NCI-H2029 (cell line): ENCODE results near the gene GRIFIN.

Experiments used
- DNase-seq: peaks from one replicate; lab custom pipeline; 2025; lab: John Stamatoyannopoulos, UW

The GRIFIN gene, protein sequence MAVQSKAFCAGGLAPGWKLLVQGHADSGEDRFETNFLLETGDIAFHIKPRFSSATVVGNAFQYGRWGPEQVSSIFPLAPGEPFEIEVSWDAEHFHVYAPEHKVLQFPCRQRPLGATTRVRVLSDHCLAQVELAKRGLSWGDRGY

DNA sequence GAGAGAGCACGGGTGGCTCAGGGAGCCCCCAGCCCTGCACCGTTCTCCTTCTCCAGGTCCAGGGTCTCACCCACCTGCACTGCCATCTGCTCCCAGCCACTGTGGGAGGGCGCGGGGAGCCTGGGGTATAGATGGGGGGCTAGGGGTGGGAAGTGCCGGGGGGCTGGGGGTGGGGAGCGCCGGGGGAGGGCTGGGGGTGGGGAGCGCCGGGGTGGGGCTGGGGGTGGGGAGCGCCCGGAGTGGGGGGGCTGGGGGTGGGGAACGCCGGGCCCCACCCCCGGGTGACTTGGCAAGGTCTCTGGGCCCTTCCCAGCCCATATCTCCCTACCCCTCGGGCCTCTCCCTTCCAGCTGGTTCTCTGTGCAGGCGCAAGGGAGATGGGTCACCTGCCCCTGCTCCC, at the start of gene GRIFIN:
Gene GRIFIN, minus strand, starts transcription at position 101 of the 400 bp plus-strand sequence. Its CDS starts 15 bp downstream, at position 86.
- no peak for DNase-seq

GRCh38 chr7:2524808-2525657, 48.8 kb upstream of the GRIFIN start:
- DNase-seq: no peak

DNA sequence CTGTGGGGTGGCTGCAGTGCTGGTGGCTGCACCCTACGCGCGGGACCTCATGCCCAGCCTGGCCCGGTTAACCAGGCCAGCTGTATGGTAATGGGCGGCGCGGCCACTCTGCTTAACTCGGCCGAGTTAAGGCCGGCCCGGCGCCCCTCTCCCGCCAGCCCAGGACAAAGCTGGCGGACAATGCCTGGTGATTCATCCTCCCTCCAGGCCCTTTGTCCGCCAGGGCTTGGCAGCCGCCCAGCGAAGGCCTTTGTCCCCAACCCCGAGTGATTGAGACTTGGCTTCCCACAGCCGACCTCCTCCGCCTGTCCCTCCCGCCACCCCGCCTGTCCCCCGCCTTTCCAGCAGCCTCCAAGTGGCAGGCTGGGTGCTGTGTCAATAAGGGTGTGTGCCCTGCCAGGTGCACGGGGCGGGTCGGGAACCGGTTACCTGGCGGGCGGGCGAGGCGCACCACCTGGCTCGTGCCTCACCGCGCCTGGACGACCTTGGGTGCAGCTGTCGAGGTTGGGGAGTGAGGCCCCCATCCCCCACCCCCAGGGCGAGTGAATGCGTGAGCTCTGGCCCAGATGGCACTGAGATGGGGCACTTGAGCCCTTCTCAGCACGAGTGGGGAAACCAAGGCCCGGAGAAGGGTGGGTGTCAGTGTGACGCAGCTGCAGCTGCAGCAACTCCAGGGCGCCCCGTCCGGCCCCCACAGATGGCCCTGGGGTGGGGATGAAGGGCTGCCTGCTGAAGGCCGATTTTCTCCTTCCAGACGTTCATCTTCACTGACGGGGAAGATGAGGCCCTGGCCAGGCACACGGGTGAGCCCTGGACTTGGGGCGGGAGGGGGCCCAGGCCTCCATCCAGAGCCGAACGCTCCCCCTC, 48.0 kb upstream of the GRIFIN start:
- peak; percentile 98 for DNase-seq

DNA sequence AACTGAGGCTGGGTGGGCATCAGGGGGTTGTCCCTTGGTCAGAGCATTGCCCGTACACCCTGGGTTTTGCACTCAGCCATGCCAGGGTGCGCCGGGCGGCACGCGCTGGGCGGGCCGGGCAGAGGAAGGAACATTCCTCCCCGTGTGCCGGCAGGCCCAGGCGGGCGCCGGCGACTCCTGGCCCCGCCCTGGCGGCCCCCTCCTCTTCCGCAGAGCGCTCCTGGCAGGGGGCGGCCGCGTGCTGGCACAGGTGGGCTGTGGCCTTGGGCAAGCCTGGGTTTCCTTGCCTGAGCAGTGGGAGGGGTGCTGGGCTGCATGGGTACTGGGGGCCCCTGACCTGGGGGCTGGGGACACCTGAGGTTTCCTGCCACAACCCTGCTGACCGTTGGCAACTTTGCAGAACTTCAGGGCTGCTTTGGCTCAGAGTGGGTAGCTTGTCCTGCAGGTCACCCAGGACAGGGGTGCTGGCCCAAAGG, 47.3 kb upstream of the GRIFIN start:
- peak; percentile 76 for DNase-seq

- DNase-seq: peak; percentile 37
Measured at GRCh38 chr7:2522780-2523433, 46.7 kb upstream of the GRIFIN start.

GRCh38 chr7:2521952-2522591, 45.9 kb upstream of the GRIFIN start:
- DNase-seq: peak; percentile 27

DNA sequence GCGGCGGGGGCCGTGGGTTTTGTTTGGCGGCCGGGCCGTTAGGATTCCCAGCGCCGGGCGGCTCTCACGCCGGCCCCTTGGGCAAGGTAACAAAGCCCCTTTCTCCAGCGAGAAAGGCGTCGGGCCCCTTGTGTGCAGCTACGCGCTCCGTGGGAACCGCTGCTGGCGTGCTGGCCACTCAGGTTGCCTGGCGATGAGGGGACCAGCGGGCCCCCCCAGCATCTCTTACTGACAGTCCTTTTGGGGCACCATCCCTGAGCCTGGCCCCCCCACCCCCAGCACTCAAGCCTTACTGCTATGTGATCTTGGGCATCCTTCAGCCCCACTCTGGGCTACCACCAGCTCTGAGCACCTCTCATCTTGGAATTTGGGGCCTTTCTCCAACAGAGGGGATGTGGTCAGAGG, 45.1 kb upstream of the GRIFIN start:
- no peak for DNase-seq

DNA sequence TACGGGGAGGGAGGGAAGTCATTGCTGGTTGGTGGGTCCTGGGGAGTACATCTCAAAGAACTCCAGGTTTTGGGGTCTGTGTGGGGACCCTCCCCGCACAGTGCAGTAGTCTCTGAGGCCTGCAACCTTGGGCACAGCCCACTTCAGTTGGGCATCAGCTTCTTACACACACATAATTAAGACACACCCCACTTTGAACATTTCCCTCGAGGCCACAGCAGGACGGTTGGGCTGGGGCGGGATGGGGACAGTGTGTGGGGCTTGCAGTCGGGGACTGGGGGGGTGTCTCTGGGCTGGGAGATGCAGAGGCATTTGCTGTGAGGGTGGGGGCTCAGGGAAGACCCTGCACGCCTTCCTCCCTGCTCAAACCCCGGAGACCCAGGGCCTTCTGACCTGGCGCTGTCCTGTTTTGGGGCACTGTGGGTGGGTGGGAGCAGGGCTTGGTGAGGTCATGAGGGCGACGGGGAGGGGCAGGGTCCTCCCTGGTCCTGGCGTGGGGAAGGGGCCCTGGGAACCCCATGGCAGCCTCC, 44.6 kb upstream of the GRIFIN start:
- DNase-seq: no peak

DNA sequence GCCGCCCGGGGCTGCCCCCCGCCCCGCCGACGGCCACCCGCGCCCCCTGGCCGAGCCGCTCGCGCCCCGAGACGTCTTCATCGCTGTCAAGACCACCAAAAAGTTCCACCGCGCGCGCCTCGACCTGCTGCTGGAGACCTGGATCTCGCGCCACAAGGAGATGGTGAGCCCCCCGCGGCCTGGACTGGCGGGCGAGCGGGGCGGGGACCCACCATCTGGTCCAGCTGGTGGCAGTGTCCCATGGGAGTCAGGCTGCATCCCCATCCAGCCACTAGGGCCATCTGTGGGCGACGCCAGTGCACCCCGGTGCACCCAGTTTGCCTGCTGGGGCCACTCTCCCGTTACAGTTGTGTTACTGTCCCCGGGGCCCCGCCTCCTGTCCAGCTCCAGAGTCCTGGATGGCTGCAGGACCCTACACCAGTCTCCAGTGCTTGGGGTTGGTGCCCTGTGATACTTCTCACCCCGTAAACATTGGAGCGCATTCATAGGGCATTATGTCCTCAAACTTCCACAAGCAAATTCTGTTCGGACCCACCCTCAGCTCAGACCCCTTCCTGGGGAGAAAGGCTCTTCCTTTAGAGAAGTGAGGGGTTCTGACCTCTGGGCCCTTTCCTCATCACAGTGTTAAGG, 44.0 kb upstream of the GRIFIN start:
- no peak for DNase-seq

- peak; percentile 82 for DNase-seq
Measured at GRCh38 chr7:2519119-2519930, 43.1 kb upstream of the GRIFIN start, which contains the start of gene LFNG. Gene LFNG, plus strand, starts transcription at chr7:2519774. Its CDS starts 88 bp downstream, at chr7:2519862.

- DNase-seq: no peak
Measured at GRCh38 chr7:2518737-2519118, 42.5 kb upstream of the GRIFIN start.

GRCh38 chr7:2517678-2518507, 41.7 kb upstream of the GRIFIN start:
- no peak for DNase-seq

GRCh38 chr7:2517026-2517425, 40.8 kb upstream of the GRIFIN start:
- DNase-seq: no peak

GRCh38 chr7:2516194-2516555, 40.0 kb upstream of the GRIFIN start:
- no peak for DNase-seq

DNA sequence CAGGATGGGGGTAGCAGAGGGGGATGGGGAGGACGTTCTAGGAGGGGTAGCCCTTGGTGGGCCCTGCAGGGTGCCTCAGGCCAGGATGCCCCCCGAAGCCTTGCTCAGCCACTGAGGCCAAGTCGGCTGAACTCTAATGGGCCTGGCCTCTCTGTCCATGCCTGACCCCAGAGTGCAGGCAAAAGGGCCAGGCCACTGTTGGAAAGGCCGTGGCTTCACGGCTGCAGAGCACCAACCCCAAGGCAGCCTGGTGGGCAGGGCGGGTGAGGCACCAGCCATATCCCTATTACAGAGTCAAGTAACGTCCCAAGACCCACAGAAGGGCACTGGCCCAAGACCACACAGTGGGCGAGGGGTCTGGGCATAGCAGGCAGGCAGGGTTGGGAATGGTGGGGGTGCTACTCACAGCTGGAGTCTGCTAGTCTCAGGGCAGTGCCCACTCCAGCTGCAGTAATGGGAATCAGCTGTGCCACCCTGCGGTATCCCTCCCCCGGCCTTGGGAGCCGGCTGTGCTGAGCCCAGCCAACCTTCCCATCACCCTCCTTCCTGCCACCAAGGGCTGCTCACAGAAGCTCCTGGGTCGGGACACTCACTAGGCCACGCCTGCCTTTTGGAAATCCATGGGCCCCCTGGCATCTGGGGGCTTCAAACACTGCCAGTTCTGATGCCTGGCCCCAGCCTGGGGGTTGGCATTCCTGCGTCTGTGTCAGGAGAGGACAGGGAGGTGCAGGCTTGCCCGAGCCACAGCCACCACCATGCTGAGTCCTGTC, 39.4 kb upstream of the GRIFIN start:
- no peak for DNase-seq

DNA sequence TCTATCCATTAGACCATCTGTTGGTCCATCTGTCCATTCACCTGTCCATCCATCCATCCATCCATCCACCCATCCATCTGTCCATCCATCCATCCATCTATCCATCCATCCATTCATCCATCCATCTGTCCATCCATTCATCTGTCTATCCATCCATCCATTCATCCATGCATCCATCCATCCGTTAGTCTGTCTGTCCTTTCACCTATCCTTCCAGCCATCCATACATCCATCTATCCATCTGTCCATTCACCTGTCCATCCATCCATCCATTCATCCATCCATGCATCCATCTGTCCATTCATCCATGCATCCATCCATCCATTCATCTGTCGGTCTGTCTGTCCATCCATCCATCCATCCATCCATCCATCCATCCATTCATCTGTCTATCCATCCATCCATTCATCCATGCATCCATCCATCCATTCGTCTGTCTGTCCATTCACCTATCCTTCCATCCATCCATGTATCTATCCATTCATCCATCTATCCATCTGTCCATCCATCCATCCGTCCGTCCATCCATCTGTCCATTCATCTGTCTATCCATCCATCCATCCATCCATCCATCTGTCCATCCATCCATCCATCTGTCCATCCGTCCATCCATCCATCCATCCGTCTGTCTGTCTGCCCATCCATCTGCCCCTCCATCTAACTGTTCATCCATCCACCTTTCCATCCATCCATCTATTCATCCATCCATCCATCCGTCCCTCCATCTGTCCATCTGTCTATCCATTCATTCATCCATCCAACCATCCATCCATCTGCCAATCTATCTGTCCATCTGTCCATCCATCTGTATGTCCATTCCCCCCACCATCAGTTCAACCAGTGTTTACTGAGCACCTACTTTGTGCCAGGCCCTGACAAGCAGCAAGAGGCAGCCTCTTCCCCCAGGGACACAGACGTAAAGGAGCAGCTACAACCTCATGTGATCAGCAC, 38.5 kb upstream of the GRIFIN start:
- DNase-seq: no peak

DNA sequence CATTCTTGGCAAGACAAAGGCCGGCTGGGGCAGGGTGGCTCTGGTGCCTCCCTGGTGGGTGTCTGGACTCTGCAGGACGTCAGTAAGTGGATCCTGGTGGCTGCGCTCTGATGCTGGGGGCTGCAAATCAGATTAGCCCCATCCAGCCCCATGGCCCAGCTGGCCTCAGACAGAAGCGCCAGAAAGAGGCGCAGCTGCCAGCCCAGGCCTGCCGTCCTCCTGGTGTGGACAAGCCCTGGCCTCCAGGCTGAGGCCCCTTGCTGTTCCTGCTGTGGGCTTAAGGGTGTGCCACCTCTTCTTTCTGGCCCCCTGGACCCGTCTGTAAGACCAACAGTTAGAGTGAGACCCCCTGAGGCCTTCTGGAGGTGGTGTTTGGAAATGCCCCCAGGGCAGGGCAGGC, 37.5 kb upstream of the GRIFIN start:
- no peak for DNase-seq
